CD4-positive, alpha-beta T cell treated with Interleukin-2 at 100 ng/mL for 4 hours (primary cell): ENCODE measurements around the gene MPV17.
A peak's percentile ranks its signal among the peaks of the same experiment; 100 is the strongest.

Source experiments
- DNase-seq: peaks from one replicate; pipeline ENCODE4 v3.0.0-alpha.2; 2020; ENCODE audit warnings: low spot score

Gene MPV17

GRCh38 chr2:27264753-27265535, 58.0 kb downstream of the MPV17 start:
- peak; percentile 61 for DNase-seq

- DNase-seq = no peak
These were observed 58.6 kb downstream of the MPV17 start for GRCh38 chr2:27264253-27264752.

GRCh38 chr2:27263287-27264252, 59.3 kb downstream of the MPV17 start:
- no peak for DNase-seq

- DNase-seq = peak; percentile 61
These were observed 60.3 kb downstream of the MPV17 start, which contains the start of gene SLC30A3 for GRCh38 chr2:27262379-27263286. SLC30A3 (minus strand) TSS chr2:27263047; CDS start chr2:27262906, 141 bp downstream.

GRCh38 chr2:27261926-27262298, 61.0 kb downstream of the MPV17 start:
- no peak for DNase-seq

GRCh38 chr2:27261241-27261925, 61.5 kb downstream of the MPV17 start:
- no peak for DNase-seq
